GM23248 (cell line): ENCODE data around the gene PHLDB1. TPM values are rescaled to one million over a fixed set of nuclear protein-coding genes. Genes with fewer than 3 reads are reported as not detected.

Source experiments
- DNase-seq: peaks from one replicate; pipeline ENCODE4 v3.0.0-alpha.2; 2015
- H2AFZ ChIP-seq: fragments of 200-600 bp; sonication (generic); 2 replicates; pipeline ENCODE4 v1.6.1; 2016; ENCODE audit warnings: antibody characterized with exemption
- H3F3A ChIP-seq: fragments of 200-600 bp; sonication (generic); 2 replicates; pipeline ENCODE4 v1.6.1; 2016; ENCODE audit warnings: mild to moderate bottlenecking, antibody characterized with exemption, mixed run types; ENCODE audit not compliant: insufficient read depth
- H3K27ac ChIP-seq: fragments of 200-600 bp; sonication (generic); 2 replicates; pipeline ENCODE4 v1.5.1; 2016; ENCODE audit warnings: mild to moderate bottlenecking
- H3K27me3 ChIP-seq: fragments of 200-600 bp; sonication (generic); replicated peaks from 2 replicates; pipeline ENCODE4 v1.6.1; 2016; ENCODE audit warnings: mild to moderate bottlenecking; ENCODE audit not compliant: insufficient read depth
- H3K36me3 ChIP-seq: fragments of 200-600 bp; sonication (generic); 2 replicates; pipeline ENCODE4 v1.6.1; 2016; ENCODE audit warnings: low read depth, mild to moderate bottlenecking
- H3K4me1 ChIP-seq: fragments of 200-600 bp; sonication (generic); 2 replicates; pipeline ENCODE4 v1.6.1; 2016; ENCODE audit warnings: mild to moderate bottlenecking; ENCODE audit not compliant: insufficient read depth
- H3K4me2 ChIP-seq: fragments of 200-600 bp; sonication (generic); one replicate; pipeline ENCODE4 v1.6.1; 2016; ENCODE audit warnings: mild to moderate bottlenecking; ENCODE audit not compliant: unreplicated experiment
- H3K4me3 ChIP-seq: fragments of 200-600 bp; sonication (generic); 2 replicates; pipeline ENCODE4 v1.5.1; 2016; ENCODE audit warnings: mild to moderate bottlenecking
- H3K79me2 ChIP-seq: fragments of 200-600 bp; sonication (generic); 2 replicates; pipeline ENCODE4 v1.6.1; 2016; ENCODE audit warnings: mild to moderate bottlenecking; ENCODE audit not compliant: insufficient read depth
- H3K9ac ChIP-seq: fragments of 200-600 bp; sonication (generic); 2 replicates; pipeline ENCODE4 v1.6.1; 2016; ENCODE audit warnings: mild to moderate bottlenecking
- H3K9me2 ChIP-seq: fragments of 200-600 bp; sonication (generic); 2 replicates; pipeline ENCODE4 v1.6.1; 2016; ENCODE audit warnings: mixed run types, mild to moderate bottlenecking, moderate library complexity; ENCODE audit not compliant: insufficient read depth
- H3K9me3 ChIP-seq: fragments of 200-600 bp; sonication (generic); one replicate; pipeline ENCODE4 v1.6.1; 2017; ENCODE audit warnings: low read depth
- H4K20me1 ChIP-seq: fragments of 200-600 bp; sonication (generic); 2 replicates; pipeline ENCODE4 v1.6.0; 2016; ENCODE audit not compliant: insufficient read depth
- EZH2 ChIP-seq: fragments of 200-600 bp; sonication (generic); IDR thresholded peaks from 2 replicates; pipeline ENCODE4 v1.6.1; 2018; ENCODE audit warnings: antibody characterized with exemption, mild to moderate bottlenecking; ENCODE audit not compliant: insufficient read depth, poor library complexity, severe bottlenecking
- EZH2phosphoT487 ChIP-seq: fragments of 200-600 bp; sonication (generic); IDR thresholded peaks from 2 replicates; pipeline ENCODE4 v1.6.1; 2018; ENCODE audit warnings: antibody characterized with exemption, moderate library complexity, mild to moderate bottlenecking, low read depth; ENCODE audit not compliant: insufficient read depth
- WGBS, 2 experiments: methylation state at CpG; one replicate each; pipeline ENCODE4 v1.1.6; 2015 to 2017; ENCODE audit warnings: low lambda C conversion rate in 2 of 2, low coverage in 1 of 2; ENCODE audit errors: missing lambda C conversion rate in 2 of 2; 5-methylcytosine and 5-hydroxymethylcytosine counted together
- in situ Hi-C: fragments of 300-500 bp; cut with MboI; formaldehyde crosslinking; loops from 2 replicates; pipeline ENCODE4 v1.15.0; 2020
- polyA plus RNA-seq: library from polyadenylated mRNA; unstranded; fragments of >200 nt; fragmentation: Nextera tagmentation; extraction: Ambion mirVana; gene quantifications from 2 replicates; pipeline ENCODE4 v1.2.1, GENCODE V29; 2016
- total RNA-seq: library from RNA; depleted of rRNA; stranded (reverse); fragments of >200 nt; shearing (Covaris generic); gene quantifications from 2 replicates; pipeline ENCODE4 v1.2.3, GENCODE V29; 2014

Gene PHLDB1
- total and polyA plus RNA-seq, 2 experiments from 2014 or later: 91.7 to 102 TPM

- WGBS, 2 experiments: 4 to 6% methylated on average over 4 of the region's 4 CpGs
- no peak overlapping the region for H2AFZ ChIP-seq
Measured at GRCh38 chr11:118621784-118622375, 14.5 kb downstream of the PHLDB1 start.

GRCh38 chr11:118622376-118623268, 15.2 kb downstream of the PHLDB1 start:
- no peak overlapping the region for H2AFZ ChIP-seq
- H3K4me2 ChIP-seq: peak overlapping the region; percentile 97
- H3K9me2 ChIP-seq: no peaks in the 10 kb centered on the region
- in situ Hi-C loops: no loop called here
- no peaks in the 10 kb centered on the region for H3K9me3 ChIP-seq
- peak overlapping the region; percentile 99 for H3K27ac ChIP-seq
- WGBS, 2 experiments: 4 to 5% methylated on average over 9 of the region's 9 CpGs
- H3K9ac ChIP-seq: peak overlapping the region; percentile 86
- DNase-seq: peak; percentile 96
- peak overlapping the region; percentile 78 for H3K4me3 ChIP-seq
- H3F3A ChIP-seq: peaks cover 44% of the 10 kb centered on the region
- TF ChIP-seq EZH2: no peak
- TF ChIP-seq EZH2phosphoT487: no peak
- H3K36me3 ChIP-seq: peaks cover 20% of the 10 kb centered on the region; the same call in 1 of the 2 replicates
- no peaks in the 10 kb centered on the region for H4K20me1 ChIP-seq
- no peaks in the 10 kb centered on the region for H3K27me3 ChIP-seq
- peaks cover 64% of the 10 kb centered on the region for H3K4me1 ChIP-seq
- H3K79me2 ChIP-seq: peaks cover 73% of the 10 kb centered on the region

More at GRCh38 chr11:118621784-118622375, 14.5 kb downstream of the PHLDB1 start:
- peak overlapping the region; percentile 86 for H3K9ac ChIP-seq
- H3K9me2 ChIP-seq: no peaks in the 10 kb centered on the region
- no peaks in the 10 kb centered on the region for H4K20me1 ChIP-seq
- TF ChIP-seq EZH2 (no peak), EZH2phosphoT487 (no peak)
- H3K79me2 ChIP-seq: peaks cover 65% of the 10 kb centered on the region
- H3K4me2 ChIP-seq: peak overlapping the region; percentile 97
- H3K36me3 ChIP-seq: peaks cover 16% of the 10 kb centered on the region
- no peaks in the 10 kb centered on the region for H3K9me3 ChIP-seq
- H3F3A ChIP-seq: peaks cover 51% of the 10 kb centered on the region
- peak overlapping the region; percentile 78 for H3K4me3 ChIP-seq
- DNase-seq: no peak
- no peaks in the 10 kb centered on the region for H3K27me3 ChIP-seq
- H3K27ac ChIP-seq: peak overlapping the region; percentile 99
- H3K4me1 ChIP-seq: peaks cover 71% of the 10 kb centered on the region
- in situ Hi-C loops: no loop called here

- peak overlapping the region; percentile 99 for H3K27ac ChIP-seq
- H3K9me2 ChIP-seq: no peaks in the 10 kb centered on the region
- peak overlapping the region; percentile 86 for H3K9ac ChIP-seq
- peaks cover 58% of the 10 kb centered on the region for H3K4me1 ChIP-seq
- H3K4me2 ChIP-seq: peak overlapping the region; percentile 97
- no peaks in the 10 kb centered on the region for H3K9me3 ChIP-seq
- no peaks in the 10 kb centered on the region for H3K27me3 ChIP-seq
- TF ChIP-seq EZH2 (no peak), EZH2phosphoT487 (no peak)
- peaks cover 26% of the 10 kb centered on the region; the same call in 1 of the 2 replicates for H3K36me3 ChIP-seq
- H3F3A ChIP-seq: peaks cover 39% of the 10 kb centered on the region
- in situ Hi-C loops: no loop called here
- DNase-seq: peak; percentile 61
- peaks cover 79% of the 10 kb centered on the region for H3K79me2 ChIP-seq
- H2AFZ ChIP-seq: no peak overlapping the region
- 31 to 41% methylated on average over 4 of the region's 4 CpGs for WGBS, 2 experiments
- H4K20me1 ChIP-seq: no peaks in the 10 kb centered on the region
- H3K4me3 ChIP-seq: peak overlapping the region; percentile 78
Measured at GRCh38 chr11:118623269-118623655, 15.8 kb downstream of the PHLDB1 start.

GRCh38 chr11:118625036-118625690, 17.7 kb downstream of the PHLDB1 start:
- no peaks in the 10 kb centered on the region for H3K9me3 ChIP-seq
- in situ Hi-C loops: no loop called here
- no peaks in the 10 kb centered on the region for H4K20me1 ChIP-seq
- WGBS, 2 experiments: 69 to 75% methylated on average over 6 of the region's 6 CpGs
- H3K4me1 ChIP-seq: peaks cover 50% of the 10 kb centered on the region
- peaks cover 36% of the 10 kb centered on the region; the same call in 1 of the 2 replicates for H3K36me3 ChIP-seq
- no peak for DNase-seq
- H3K9ac ChIP-seq: no peak overlapping the region
- H3K9me2 ChIP-seq: no peaks in the 10 kb centered on the region
- H3K4me3 ChIP-seq: no peak overlapping the region
- no peak overlapping the region for H3K4me2 ChIP-seq
- TF ChIP-seq EZH2 (no peak), EZH2phosphoT487 (no peak)
- no peaks in the 10 kb centered on the region for H3K27me3 ChIP-seq
- H3K27ac ChIP-seq: no peak overlapping the region
- H3K79me2 ChIP-seq: peaks cover 97% of the 10 kb centered on the region
- H2AFZ ChIP-seq: no peak overlapping the region
- peaks cover 29% of the 10 kb centered on the region for H3F3A ChIP-seq
